Prostate gland (tissue), 2 donors: ENCODE data around the gene HS6ST3. TPM values are rescaled to one million over a fixed set of nuclear protein-coding genes. Genes with fewer than 3 reads are reported as not detected.

Experiments used
- DNase-seq: peaks from one replicate; pipeline ENCODE4 v3.0.0-alpha.2; 2019; ENCODE audit warnings: low spot score
- H3K27ac ChIP-seq, 2 donors: fragments of 200-600 bp; sonication (generic); 2 replicates each; pipeline ENCODE4 v1.5.1; 2017 to 2019
- H3K27me3 ChIP-seq: fragments of 200-600 bp; sonication (generic); replicated peaks from 2 replicates; pipeline ENCODE4 v1.5.1; 2019; ENCODE audit not compliant: insufficient read depth
- H3K36me3 ChIP-seq, 2 donors: fragments of 200-600 bp; sonication (generic); 1 replicate in 1 of 2; 2 replicates in 1 of 2; pipeline versions ENCODE4 v1.5.1 to v1.8.1; 2017 to 2019
- H3K4me1 ChIP-seq: fragments of 200-600 bp; sonication (generic); replicated peaks from 2 replicates; pipeline ENCODE4 v1.5.1; 2019
- H3K4me3 ChIP-seq, 2 donors: fragments of 200-600 bp; sonication (generic); 2 replicates each; pipeline ENCODE4 v1.5.1; 2017 to 2019
- H3K9me3 ChIP-seq: fragments of 200-600 bp; sonication (generic); 2 replicates; pipeline ENCODE4 v1.5.1; 2017
- CTCF ChIP-seq, 4 experiments: fragments of 200-600 bp in 2 of 4; fragments of 450-650 bp in 2 of 4; sonication (generic) in 2 of 4; IDR thresholded peaks; 1 replicate in 3 of 4; 2 replicates in 1 of 4; pipeline ENCODE4 v1.5.1; 2016 to 2019; ENCODE audit warnings: antibody characterized with exemption in 4 of 4, mild to moderate bottlenecking in 2 of 4, moderate library complexity in 2 of 4
- POLR2A ChIP-seq: fragments of 450-650 bp; IDR thresholded peaks from one replicate; pipeline ENCODE4 v1.6.1; 2016; ENCODE audit warnings: antibody characterized with exemption, mild to moderate bottlenecking
- POLR2AphosphoS5 ChIP-seq: sonication (generic); formaldehyde crosslinking; IDR thresholded peaks from one replicate; pipeline ENCODE4 v1.6.1; 2017; ENCODE audit warnings: antibody characterized with exemption
- WGBS: methylation state at CpG from one replicate; pipeline ENCODE4 v1.1.5; 2018; 5-methylcytosine and 5-hydroxymethylcytosine counted together
- intact Hi-C: fragments of 100-400 bp; cut with DNase I; formaldehyde crosslinking; loops from one replicate; pipeline ENCODE4 v1.14.2; 2022
- total RNA-seq, 2 donors: library from RNA; depleted of rRNA; stranded (reverse); fragments of >200 nt; gene quantifications; one replicate each; pipeline ENCODE4 v1.1.0, GENCODE V29; 2016

HS6ST3 gene
- total RNA-seq, 2 donors from 2014 or later: 0.97 to 1.0 TPM

- no peaks in the 10 kb centered on the region for H3K9me3 ChIP-seq
- H3K36me3 ChIP-seq: no peaks in the 10 kb centered on the region
- no peaks in the 10 kb centered on the region for H3K4me1 ChIP-seq
- TF ChIP-seq POLR2AphosphoS5 (no peak), CTCF (IDR thresholded peaks at IDR 0.05) (no peak), POLR2A (no peak)
- no peak overlapping the region for H3K4me3 ChIP-seq
- 74% methylated on average over 3 of the region's 3 CpGs for WGBS
- no peaks in the 10 kb centered on the region for H3K27me3 ChIP-seq
- intact Hi-C loops: no loop called here
- no peak for DNase-seq
- H3K27ac ChIP-seq: no peak overlapping the region
These were observed 653.6 kb downstream of the HS6ST3 start for GRCh38 chr13:96743296-96744089.

GRCh38 chr13:96744367-96745331, 654.7 kb downstream of the HS6ST3 start:
- no peak for TF ChIP-seq POLR2AphosphoS5
- TF ChIP-seq POLR2A: no peak
- no peak for TF ChIP-seq CTCF (IDR thresholded peaks at IDR 0.05)
- intact Hi-C loops: no loop called here

GRCh38 chr13:96746886-96747285, 657.0 kb downstream of the HS6ST3 start:
- Histone ChIP-seq H3K27ac (no peak overlapping the region), H3K9me3 (no peaks in the 10 kb centered on the region), H3K4me3 (no peak overlapping the region), H3K4me1 (no peaks in the 10 kb centered on the region), H3K36me3 (no peaks in the 10 kb centered on the region), H3K27me3 (no peaks in the 10 kb centered on the region)
- intact Hi-C loops: no loop called here
- TF ChIP-seq POLR2A: no peak
- no peak for TF ChIP-seq CTCF (IDR thresholded peaks at IDR 0.05)
- no peak for TF ChIP-seq POLR2AphosphoS5
- 97% methylated on average over 1 of the region's 1 CpG for WGBS
- DNase-seq: no peak

More at GRCh38 chr13:96744367-96745331, 654.7 kb downstream of the HS6ST3 start:
- Histone ChIP-seq H3K9me3 (no peaks in the 10 kb centered on the region), H3K27ac (no peak overlapping the region), H3K27me3 (no peaks in the 10 kb centered on the region), H3K4me1 (no peaks in the 10 kb centered on the region), H3K4me3 (no peak overlapping the region), H3K36me3 (no peaks in the 10 kb centered on the region)
- WGBS: 58% methylated on average over 5 of the region's 5 CpGs
- no peak for DNase-seq

GRCh38 chr13:96749825-96750224, 659.9 kb downstream of the HS6ST3 start:
- no peaks in the 10 kb centered on the region for H3K4me1 ChIP-seq
- H3K4me3 ChIP-seq: no peak overlapping the region
- DNase-seq: no peak
- H3K27me3 ChIP-seq: no peaks in the 10 kb centered on the region
- H3K36me3 ChIP-seq: no peaks in the 10 kb centered on the region
- TF ChIP-seq POLR2A (no peak), CTCF (IDR thresholded peaks at IDR 0.05) (no peak), POLR2AphosphoS5 (no peak)
- intact Hi-C loops: no loop called here
- no peak overlapping the region for H3K27ac ChIP-seq
- no peaks in the 10 kb centered on the region for H3K9me3 ChIP-seq
